GM06990 (cell line): Measurements from ENCODE around the gene MPHOSPH9.
A peak's percentile ranks its signal among the peaks of the same experiment; 100 is the strongest.

Experiments
- DNase-seq: peaks from one replicate; pipeline ENCODE4 v3.0.0-alpha.2; 2011; ENCODE audit not compliant: insufficient read length; ENCODE audit errors: extremely low read depth
- H3K27me3 ChIP-seq: replicated peaks from 2 replicates; pipeline ENCODE4 v1.6.0; 2011; ENCODE audit warnings: low read length; ENCODE audit not compliant: control insufficient read depth, insufficient read depth
- H3K36me3 ChIP-seq: 2 replicates; pipeline ENCODE4 v1.5.1; 2011; ENCODE audit warnings: low read length; ENCODE audit not compliant: control insufficient read depth, insufficient read depth
- H3K4me3 ChIP-seq: replicated peaks from 2 replicates; pipeline ENCODE4 v1.5.1; 2011; ENCODE audit warnings: low read depth, mild to moderate bottlenecking, control low read depth, low read length
- CTCF ChIP-seq: IDR thresholded peaks from 2 replicates; pipeline ENCODE4 v1.5.1; 2011; ENCODE audit warnings: low read length, control low read depth, mild to moderate bottlenecking, inconsistent platforms; ENCODE audit not compliant: insufficient read depth, poor library complexity, severe bottlenecking

Gene MPHOSPH9

DNA sequence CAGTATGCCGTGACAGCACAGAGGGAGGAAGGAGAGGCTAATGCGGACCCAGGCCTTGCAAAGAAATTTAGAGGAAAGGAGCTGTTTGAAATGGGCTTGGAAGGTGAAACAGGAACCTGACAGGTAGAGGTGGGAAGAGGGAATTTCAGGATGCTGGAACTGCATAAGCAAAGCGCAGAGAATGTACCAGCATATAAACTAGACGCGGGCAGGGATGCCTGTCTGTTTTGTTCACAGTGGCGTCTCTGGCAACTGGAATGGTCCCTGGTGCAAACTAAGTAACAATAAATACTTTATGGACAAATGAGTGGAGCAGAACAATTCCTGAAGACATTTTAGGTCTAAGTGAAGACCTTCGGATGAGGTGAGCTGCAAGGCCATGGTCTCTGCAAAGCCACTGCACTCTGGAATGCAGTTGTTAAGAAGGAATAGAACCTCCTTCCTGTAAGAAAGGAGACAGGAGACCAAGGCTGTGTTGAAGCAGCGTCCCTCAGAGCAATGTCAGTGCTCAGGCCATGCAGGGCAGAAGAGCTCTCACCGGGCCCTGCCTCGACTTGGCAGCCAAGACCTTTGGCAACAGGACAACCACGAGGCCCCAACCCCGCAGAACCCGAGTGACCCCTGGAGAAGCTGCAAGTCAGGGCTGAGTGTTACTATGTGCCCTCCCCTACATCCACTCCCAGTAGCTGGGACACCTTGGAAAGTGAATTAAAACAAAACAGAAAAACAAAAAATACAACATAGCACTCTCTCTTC lies 124.8 kb downstream of the MPHOSPH9 start:
- no peak for DNase-seq
- Histone ChIP-seq H3K27me3 (no peaks in the 10 kb centered on the region), H3K36me3 (no peaks in the 10 kb centered on the region), H3K4me3 (no peak overlapping the region)
- no peak for TF ChIP-seq CTCF

GRCh38 chr12:123106640-123107359 lies 126.1 kb downstream of the MPHOSPH9 start:
- Histone ChIP-seq H3K4me3 (no peak overlapping the region), H3K36me3 (no peaks in the 10 kb centered on the region), H3K27me3 (no peaks in the 10 kb centered on the region)
- peak; percentile 63 for DNase-seq
- no peak for TF ChIP-seq CTCF

DNA sequence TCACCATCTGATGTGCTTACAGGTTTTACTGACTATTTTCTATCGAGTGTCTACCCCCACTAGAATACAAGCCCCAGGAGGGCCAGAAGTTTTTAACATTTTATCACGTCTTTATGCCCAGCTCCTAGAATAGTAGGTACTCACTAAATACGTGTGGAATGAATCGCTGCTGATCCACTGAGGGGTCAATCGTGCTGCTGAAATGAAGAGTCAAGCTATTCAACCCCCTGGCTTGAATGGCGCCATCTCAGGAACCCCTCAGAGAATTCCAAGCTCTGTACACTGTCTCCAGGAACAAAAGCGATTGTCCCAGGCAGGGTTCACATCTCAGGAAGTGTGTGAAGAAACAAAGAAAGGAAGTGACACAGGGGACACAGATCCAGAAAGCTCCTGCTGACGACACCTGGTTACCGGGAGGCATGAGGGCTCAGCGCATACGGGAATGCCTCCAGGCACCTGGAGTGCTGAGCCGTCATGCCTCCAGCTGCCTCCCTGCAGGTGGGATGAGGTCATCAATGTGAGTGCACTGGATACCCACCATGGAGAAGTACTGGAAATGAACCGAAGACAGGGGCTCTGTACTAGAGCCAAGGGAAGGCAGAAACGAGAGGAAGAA lies 127.6 kb downstream of the MPHOSPH9 start:
- no peak for TF ChIP-seq CTCF
- no peak for DNase-seq
- no peaks in the 10 kb centered on the region for H3K36me3 ChIP-seq

GRCh38 chr12:123104809-123105208 lies 128.1 kb downstream of the MPHOSPH9 start:
- H3K36me3 ChIP-seq, result no peaks in the 10 kb centered on the region
- H3K4me3 ChIP-seq, result no peak overlapping the region
- DNase-seq, result no peak
- no peak for TF ChIP-seq CTCF
- H3K27me3 ChIP-seq, result no peaks in the 10 kb centered on the region

More for the DNA sequence above, 127.6 kb downstream of the MPHOSPH9 start:
- Histone ChIP-seq H3K4me3 (no peak overlapping the region), H3K27me3 (no peaks in the 10 kb centered on the region)
